ENCODE results near the gene LCTL. TPM values are rescaled to one million over a fixed set of nuclear protein-coding genes. Genes with fewer than 3 reads are reported as not detected.

LCTL gene
- total RNA-seq, 1 experiment from 2014 or later, result not detected

DNA sequence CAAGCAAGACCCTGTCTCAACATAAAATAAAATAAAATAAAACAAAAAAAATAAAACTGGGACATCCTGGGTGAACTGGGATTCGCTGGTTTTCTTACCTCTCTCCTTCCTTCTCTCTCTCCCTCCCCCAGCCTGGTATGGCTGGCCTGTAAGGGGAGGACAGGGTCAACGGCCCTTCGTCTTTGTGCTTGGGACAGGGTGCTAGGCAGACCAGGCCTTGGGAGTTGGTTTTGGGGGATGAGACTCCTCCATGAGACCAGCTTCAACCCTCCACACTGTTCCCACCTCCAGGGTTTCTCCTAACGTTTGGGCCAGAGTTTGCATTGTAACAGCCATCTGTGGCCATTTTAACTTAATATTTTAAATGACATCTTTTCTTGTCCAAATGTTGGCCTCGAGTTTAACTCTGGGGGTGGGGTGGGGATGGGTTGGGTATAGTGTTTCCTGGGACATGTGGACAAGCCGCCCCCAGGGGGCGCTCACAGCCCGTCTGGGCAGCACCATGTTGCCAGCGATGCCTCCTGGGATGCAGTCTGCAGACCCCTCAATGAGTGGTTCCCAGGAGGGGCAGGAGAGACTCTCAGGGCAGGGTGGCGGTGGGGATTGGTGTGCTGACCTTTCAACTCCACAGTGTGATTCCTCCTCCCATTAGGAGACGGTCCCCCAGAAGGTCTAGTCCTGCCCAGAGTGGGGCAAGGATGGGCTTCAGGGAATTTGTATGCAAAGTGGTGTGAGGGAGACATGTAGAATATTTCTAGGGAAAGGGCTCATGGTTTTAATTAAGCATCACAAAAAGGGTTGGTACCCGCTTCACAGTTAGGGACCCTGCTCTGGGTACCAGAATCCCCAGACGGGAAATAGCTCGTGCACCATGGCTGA is 37.7 kb upstream of the LCTL start:
- DNase-seq (ENCODE audit: low read depth, low spot score), result peak; percentile 27
- Histone ChIP-seq H3K27ac (ENCODE audit: low read length) (no peak overlapping the region), H3K36me3 (ENCODE audit: control insufficient read depth, insufficient read depth, low read length) (no peaks in the 10 kb centered on the region), H3K27me3 (ENCODE audit: control insufficient read depth, insufficient read depth, low read length) (no peaks in the 10 kb centered on the region), H3K9me3 (ENCODE audit: control insufficient read depth, insufficient read depth, low read depth, low read length) (no peaks in the 10 kb centered on the region), H3K4me1 (ENCODE audit: control insufficient read depth, insufficient read depth, low read length) (no peaks in the 10 kb centered on the region), H3K4me3 (ENCODE audit: low read depth in 2 of 2, low read length in 2 of 2) (no peak overlapping the region)
- POLR2A ChIA-PET, result interaction anchor here (0.6 kb wide), 1 partner anchor 49 kb away, joined by 3 read pairs; no protein-coding TSS in a partner anchor
- in situ Hi-C loops (cut with HindIII; ENCODE audit: low pct_unique_long_range_greater_than_20kb, low sequenced_read_pairs), result no loop called here
- CTCF ChIA-PET, result interaction anchor here (0.7 to 1.0 kb wide), 2 partner anchors 248 to 695 kb away, joined by 3 to 4 read pairs; no protein-coding TSS in a partner anchor
- TF ChIP-seq SIN3A (IDR thresholded peaks at IDR 0.05; ENCODE audit: borderline replicate concordance, insufficient read depth, low read depth, low read length), result no peak
- TF ChIP-seq, protein P1, sequence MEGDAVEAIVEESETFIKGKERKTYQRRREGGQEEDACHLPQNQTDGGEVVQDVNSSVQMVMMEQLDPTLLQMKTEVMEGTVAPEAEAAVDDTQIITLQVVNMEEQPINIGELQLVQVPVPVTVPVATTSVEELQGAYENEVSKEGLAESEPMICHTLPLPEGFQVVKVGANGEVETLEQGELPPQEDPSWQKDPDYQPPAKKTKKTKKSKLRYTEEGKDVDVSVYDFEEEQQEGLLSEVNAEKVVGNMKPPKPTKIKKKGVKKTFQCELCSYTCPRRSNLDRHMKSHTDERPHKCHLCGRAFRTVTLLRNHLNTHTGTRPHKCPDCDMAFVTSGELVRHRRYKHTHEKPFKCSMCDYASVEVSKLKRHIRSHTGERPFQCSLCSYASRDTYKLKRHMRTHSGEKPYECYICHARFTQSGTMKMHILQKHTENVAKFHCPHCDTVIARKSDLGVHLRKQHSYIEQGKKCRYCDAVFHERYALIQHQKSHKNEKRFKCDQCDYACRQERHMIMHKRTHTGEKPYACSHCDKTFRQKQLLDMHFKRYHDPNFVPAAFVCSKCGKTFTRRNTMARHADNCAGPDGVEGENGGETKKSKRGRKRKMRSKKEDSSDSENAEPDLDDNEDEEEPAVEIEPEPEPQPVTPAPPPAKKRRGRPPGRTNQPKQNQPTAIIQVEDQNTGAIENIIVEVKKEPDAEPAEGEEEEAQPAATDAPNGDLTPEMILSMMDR (IDR thresholded peaks at IDR 0.05), result peak; percentile 94
- BruUV-seq (replicated peaks), result no TSS peak
- intact Hi-C loops (cut with micrococcal nuclease; ENCODE audit: unreplicated experiment), result loop anchor here (2.0 to 5.0 kb wide), 2 partner anchors 94 to 247 kb away; no protein-coding TSS in a partner anchor
- ATAC-seq, result peak; percentile 87

DNA sequence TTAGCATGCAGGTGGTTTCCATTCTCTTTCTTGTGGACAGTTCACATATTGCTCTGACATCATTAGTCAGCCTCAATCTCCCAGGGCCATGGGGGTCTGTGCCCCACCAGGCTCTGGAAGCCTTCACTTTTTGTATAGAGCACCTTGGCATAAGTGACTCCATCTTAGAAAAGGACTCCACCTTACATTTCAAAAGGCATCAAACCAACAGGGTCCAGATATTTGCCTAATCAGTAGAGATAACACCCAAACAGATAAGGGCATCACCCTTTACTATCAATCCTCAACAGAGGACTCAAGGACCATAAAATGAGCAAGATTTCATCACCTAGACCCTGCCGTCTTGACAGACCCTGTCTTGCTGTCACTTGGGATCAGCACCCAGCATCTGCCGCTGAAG is 35.7 kb upstream of the LCTL start:
- no peak overlapping the region for H3K4me3 ChIP-seq (ENCODE audit: low read depth in 2 of 2, low read length in 2 of 2)
- H3K27ac ChIP-seq (ENCODE audit: low read length), result no peak overlapping the region
- H3K4me1 ChIP-seq (ENCODE audit: control insufficient read depth, insufficient read depth, low read length), result 0 out of 2 replicates have a peak, but pooled peaks cover under 1% of the 10 kb centered on the region
- in situ Hi-C loops (cut with HindIII; ENCODE audit: low pct_unique_long_range_greater_than_20kb, low sequenced_read_pairs), result no loop called here
- POLR2A ChIA-PET, result no interaction called here
- DNase-seq (ENCODE audit: low read depth, low spot score) (no peak), ATAC-seq (no peak)
- TF ChIP-seq, protein P1 (IDR thresholded peaks at IDR 0.05), result no peak
- TF ChIP-seq TCF7L2 (IDR thresholded peaks at IDR 0.05; ENCODE audit: low read depth, low read length), result no peak
- TF ChIP-seq, protein P2, sequence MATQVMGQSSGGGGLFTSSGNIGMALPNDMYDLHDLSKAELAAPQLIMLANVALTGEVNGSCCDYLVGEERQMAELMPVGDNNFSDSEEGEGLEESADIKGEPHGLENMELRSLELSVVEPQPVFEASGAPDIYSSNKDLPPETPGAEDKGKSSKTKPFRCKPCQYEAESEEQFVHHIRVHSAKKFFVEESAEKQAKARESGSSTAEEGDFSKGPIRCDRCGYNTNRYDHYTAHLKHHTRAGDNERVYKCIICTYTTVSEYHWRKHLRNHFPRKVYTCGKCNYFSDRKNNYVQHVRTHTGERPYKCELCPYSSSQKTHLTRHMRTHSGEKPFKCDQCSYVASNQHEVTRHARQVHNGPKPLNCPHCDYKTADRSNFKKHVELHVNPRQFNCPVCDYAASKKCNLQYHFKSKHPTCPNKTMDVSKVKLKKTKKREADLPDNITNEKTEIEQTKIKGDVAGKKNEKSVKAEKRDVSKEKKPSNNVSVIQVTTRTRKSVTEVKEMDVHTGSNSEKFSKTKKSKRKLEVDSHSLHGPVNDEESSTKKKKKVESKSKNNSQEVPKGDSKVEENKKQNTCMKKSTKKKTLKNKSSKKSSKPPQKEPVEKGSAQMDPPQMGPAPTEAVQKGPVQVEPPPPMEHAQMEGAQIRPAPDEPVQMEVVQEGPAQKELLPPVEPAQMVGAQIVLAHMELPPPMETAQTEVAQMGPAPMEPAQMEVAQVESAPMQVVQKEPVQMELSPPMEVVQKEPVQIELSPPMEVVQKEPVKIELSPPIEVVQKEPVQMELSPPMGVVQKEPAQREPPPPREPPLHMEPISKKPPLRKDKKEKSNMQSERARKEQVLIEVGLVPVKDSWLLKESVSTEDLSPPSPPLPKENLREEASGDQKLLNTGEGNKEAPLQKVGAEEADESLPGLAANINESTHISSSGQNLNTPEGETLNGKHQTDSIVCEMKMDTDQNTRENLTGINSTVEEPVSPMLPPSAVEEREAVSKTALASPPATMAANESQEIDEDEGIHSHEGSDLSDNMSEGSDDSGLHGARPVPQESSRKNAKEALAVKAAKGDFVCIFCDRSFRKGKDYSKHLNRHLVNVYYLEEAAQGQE (IDR thresholded peaks at IDR 0.05; ENCODE audit: insufficient read depth in 1 of 2, low read depth in 2 of 2, low read length in 1 of 2), result no peak
- no peak for TF ChIP-seq POLR2AphosphoS5 (IDR thresholded peaks at IDR 0.05; ENCODE audit: low read depth, low read length)
- TF ChIP-seq SIN3A (IDR thresholded peaks at IDR 0.05; ENCODE audit: borderline replicate concordance, insufficient read depth, low read depth, low read length), result no peak
- no TSS peak for BruUV-seq (replicated peaks)
- CTCF ChIA-PET, result interaction anchor here (0.7 kb wide), 2 partner anchors 260 to 1026 kb away, joined by 3 to 6 read pairs; no protein-coding TSS in a partner anchor
- no peaks in the 10 kb centered on the region for H3K36me3 ChIP-seq (ENCODE audit: control insufficient read depth, insufficient read depth, low read length)
- H3K27me3 ChIP-seq (ENCODE audit: control insufficient read depth, insufficient read depth, low read length), result no peaks in the 10 kb centered on the region
- H3K9me3 ChIP-seq (ENCODE audit: control insufficient read depth, insufficient read depth, low read depth, low read length), result no peaks in the 10 kb centered on the region
- intact Hi-C loops (cut with micrococcal nuclease; ENCODE audit: unreplicated experiment), result loop anchor here (5.0 kb wide), 1 partner anchor 96 kb away; no protein-coding TSS in a partner anchor
